Cortex of kidney (tissue), 1 donor: ENCODE data around the gene B3GNT4.
"Not testable (repeated sequence)": the region's sequence is repeated elsewhere in the genome, so short reads cannot be mapped to it uniquely, and the experiment has no call there.

Source experiments
- DNase-seq: peaks from one replicate; lab custom pipeline; 2025; lab: John Stamatoyannopoulos, UW

Gene B3GNT4

DNA sequence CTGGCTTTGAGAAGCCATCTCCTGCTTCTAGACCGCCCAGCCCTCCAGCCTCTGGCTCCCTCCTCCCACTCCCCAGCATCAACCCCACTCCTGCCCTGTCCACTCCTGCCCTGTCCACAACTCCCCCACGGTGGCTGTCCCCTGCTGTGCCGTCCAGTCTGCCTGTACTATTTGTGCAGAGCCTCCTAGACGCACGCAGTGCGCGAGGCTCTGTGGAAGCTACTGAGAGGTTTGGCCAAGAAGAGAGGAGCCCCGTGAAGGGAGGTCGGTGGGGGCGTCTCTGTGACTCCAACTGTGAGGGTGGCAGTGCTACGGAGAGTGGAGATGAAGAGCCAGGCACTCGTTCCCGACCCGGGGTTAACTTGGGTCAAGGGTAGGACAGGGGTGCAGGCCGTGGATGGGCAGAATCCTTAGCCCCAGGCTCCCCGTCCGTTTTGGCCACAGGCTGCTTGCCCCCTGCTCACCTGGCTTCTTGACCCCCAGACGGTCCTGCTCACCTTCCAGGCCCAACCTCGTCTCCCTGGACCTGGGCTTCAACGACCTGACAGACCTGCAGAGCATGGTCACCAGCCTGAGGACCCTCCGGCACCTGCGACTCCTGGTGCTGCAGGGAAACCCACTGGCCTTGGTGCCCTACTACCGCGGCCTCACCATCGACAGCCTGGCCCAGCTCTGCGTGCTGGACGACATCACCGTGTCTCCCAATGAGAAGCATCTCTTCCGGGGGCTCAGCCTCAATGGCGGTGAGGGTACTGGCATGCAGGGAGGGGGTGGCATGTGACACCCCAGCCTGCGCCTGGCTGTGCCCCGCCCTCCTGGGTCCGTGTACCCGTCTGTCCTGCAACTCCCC, 13.7 kb upstream of the B3GNT4 start:
- DNase-seq: no peak

DNA sequence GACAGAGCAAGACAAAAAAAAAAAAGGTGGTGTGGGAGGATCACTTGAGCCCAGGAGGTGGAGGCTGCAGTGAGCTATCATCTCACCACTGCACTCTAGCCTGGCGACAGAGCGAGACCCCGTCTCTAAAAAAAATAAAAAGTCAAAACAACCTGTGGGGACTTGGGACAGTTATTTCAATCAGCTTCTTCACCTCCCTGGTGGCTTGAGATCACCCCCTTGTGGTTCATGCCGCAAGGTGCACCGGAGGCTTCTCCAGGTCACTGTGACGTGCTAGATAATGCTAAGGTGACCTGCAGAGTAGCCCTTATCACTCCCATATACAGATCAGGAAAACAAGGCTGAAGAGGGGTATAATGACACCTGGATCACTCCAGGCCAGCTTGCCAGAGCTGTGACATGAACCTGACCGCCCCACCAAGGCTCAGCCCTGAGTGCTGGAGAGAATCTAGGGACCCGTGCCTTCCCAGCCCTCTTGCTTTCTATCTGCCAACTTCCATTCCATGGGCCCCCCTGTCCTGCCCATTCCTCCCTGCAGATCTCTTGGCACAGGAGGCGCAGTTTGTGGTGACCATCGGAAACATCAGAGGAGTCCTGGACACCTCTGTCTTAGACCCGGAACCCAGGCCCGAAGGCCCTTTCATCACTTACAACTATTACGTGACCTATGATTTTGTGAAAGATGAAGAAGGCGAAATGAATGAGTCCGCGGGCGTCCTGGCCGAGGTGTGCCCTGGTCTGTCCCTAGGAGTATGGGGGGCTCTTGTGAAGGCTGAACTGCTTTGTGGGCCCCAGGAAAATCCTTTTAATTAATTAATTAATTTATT, 12.5 kb upstream of the B3GNT4 start:
- DNase-seq: no peak

DNA sequence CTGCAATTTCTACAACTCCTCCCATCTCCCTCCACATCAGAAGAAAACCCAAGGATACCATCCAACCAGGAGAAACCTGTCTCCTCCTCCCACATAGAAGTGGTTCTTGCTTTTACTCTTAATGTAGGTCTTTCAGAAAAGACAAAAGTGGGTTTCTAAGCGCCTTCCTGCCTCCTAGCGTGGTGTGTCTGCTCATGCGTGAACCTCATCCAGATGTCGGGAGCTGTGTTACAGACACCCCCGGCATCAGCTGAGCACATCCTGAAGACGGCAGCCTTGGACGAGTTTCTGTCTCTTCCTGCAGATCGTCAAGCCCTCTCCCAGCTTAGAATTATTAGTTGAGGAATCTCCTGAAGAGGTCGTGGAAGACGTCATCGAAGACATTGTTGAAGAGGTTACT, 11.1 kb upstream of the B3GNT4 start:
- no peak for DNase-seq

DNA sequence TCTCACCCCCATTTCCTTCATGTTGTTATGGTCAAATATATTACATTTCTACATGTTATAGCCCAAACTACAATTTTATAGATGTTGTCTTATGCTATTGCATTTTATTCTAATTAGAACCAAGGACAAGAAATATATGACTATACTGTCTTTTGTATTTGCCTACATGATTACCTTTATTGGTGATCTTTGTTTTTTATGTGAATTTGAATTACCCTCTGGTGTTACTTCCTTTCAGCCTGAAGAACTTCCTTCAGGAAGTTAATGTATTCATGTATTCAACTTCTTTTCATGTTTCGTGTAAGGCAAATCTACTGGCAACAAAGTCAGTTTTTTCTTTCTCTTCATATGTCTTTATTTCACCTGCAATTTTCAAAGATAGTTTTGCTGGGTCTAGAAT, 8.7 kb upstream of the B3GNT4 start:
- no peak for DNase-seq

DNA sequence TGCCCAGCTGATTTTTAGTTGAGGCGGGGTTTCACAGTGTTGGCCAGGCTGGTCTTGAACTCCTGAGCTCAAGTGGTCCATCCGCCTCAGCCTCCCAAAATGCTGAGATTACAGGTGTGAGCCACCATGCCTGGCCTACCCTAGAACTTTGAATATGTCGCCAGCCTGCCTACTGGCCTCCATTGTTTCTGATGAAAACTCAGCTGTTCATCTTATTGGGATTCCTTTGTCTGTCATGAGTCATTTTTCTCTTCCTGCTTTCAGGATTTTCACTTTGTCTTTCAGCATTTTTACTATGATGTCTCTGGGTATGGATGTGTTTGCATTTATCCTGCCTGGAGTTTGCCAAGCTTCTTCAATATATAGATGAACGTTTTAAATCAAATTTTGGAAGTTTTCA, 8.1 kb upstream of the B3GNT4 start:
- no peak for DNase-seq

DNA sequence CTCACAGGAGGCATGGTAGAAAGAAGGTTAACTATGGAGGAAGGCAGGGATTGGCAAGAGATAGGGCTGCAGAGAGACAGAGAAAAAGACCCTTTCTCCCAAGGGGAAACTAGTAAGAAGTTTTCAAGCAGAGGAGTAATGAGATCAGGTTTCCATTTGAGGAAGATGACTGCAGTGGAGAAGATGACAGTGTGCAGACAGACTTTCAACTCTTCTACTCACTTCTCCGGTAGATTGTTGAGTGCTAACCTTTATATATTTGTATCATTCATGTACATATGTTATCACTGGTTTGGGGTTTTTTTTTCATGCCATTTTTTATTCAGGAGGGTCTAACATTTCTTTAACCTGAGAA, 5.9 kb upstream of the B3GNT4 start:
- no peak for DNase-seq

DNA sequence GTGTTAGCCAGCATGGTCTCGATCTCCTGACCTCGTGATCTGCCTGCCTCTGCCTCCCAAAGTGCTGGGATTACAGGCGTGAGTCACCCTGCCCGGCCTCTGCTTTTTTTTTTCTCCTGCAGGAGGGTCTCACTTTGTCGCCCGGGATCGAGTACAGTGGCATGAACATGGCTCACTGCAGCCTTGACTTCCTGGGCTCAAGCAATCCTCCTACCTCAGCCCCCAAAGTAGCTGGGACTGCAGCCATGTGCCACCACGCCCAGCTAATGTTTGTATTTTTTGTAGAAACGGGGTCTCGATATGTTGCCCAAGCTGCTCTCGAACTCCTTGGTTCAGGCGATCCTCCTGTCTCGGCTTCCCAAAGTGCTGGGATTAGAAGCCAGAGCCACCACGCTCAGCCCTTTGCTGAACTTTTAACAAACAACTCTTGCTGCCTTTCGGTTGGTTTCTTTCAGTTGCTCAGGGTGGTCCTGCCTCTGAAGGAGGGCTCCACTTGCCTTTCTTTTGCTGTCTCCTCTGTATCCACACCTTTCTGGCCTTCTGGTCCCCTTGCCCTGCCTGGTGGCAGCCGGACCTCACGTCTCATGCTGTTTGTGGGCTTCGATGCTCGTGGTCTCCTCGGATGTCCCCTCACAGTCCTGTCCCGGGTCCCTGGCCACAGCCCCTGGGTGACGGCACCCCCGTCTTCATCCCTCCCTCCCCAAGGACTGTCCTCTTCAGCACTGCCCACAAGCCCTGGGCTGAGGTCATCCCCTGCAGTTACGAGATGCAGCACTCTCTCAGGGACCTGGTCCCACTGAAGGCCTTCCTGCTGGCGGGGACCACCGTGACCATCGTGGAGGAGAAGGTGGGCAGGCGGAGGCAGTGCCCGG, 3.8 kb upstream of the B3GNT4 start:
- no peak for DNase-seq

DNA sequence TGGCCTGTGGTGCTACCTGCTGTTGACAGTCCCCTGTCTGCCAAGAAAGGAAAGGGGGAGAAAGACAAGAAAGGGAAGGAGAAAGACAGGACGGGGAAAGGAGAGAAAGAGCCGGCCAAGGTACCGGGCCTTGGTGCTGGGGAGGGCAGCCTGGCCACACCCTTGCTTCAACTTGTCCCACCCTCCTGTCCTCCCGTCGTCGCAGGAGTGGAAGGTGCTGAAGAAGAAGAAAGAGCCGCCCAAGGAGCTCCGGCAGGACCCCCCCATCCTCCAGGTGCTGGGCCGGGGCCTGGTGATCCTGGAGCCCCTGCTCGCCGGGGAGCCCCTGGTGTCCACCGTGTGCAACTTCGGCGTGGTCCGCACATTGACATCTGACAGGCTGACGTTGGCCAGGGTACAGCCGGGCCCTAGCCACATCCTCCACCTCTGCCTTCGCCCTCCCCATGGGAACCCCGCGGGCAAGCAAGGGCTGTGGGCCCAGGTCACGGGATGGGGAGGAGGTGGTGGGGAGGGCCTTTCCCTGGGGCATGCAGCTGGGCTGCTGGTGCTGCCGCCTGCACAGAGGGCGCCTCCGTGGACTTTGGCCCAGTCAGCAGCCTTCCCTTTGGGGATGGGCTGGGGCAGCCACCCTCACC, 2.9 kb upstream of the B3GNT4 start:
- no peak for DNase-seq

DNA sequence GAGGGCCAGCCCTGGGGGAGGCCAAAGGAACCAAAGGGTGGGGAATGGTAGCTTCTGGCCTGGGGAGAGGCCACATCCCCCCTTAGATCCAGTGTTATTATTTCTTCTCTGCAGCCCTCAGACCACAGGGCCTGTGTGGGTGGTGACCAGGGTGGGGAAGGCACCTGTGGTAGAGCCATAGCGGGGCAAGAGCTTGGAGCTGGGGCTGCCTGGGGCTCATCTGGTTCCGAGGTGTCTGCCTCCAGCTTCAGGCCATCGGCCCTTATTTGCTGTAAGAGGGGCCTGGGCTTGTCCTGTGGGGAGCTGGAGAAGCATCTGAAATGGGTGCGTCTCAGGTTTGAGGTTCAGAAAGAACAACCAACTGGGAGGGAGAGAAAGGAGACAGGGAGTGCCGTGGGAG, 2.1 kb upstream of the B3GNT4 start:
- no peak for DNase-seq

DNA sequence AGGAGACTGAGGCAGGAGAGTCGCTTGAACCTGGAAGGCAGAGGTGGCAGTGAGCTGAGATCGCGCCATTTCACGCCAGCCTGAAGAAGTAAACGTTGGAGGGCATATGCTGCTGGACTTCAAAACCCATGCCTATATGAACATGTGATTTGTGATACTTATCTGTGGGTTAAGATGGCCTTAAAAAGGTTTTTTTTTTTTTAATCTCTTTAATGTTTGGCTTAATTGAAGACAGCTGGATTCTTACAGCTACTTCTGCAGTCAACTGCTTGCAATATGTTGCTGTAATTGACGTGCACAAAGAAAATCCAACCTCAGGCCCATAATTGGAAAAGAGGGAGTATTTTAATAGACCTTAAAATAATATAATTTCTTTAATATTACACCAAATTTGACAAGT, 1.5 kb upstream of the B3GNT4 start:
- no peak for DNase-seq

DNA sequence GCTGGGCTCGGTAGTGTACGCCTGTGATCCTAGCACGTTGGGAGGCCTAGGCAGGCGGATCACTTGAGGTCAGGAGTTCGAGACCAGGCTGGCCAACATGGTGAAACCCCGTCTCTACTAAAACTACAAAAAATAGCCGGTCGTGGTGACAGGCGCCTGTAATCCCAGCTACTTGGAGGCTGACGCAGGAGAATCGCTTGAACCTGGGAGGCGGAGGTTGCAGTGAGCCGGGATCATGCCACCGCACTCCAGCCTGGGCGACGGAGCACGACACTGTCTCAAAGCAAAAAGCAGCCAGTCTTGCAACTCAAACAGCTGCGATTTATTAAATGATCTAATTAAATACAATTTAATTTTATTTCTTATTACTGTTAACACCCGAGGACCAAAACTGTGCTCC, 698 bp upstream of the B3GNT4 start:
- DNase-seq: not testable (repeated sequence)

DNA sequence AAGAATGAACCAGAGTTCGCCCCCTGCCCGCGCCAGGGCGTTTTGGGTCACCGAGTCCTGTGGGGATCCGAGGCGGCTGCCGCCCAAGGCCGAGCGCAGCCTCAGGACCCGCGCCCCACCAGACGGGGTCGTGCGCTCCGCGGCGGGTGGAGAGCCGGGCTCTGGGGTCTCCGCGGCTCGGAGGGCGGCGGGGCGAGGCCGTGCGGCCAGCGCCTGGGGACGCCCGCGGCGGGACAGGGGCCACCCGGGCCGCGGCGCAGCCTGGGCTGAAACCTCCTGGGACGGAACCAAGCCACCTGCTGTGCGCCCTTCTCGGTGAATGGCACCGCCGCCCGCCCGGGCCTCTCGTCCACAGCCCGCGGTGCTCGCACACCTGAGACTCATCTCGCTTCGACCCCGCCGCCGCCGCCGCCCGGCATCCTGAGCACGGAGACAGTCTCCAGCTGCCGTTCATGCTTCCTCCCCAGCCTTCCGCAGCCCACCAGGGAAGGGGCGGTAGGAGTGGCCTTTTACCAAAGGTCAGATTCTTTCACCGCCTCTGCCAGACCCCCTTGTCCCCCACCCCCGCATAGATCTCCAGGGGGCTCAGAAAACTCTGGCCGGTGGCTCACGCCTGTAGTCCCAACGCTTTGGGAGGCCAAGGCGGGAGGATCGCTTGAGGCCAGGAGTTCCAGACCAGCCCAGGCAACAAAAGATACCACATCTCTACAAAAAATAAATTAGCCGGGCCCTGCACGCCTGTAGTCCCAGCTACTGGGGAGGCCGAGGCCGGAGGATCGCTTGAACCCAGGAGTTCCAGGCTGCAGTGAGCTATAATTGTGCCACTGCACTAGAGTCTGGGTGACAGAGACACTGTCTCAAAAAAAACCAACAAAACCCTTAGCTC, 901 bp downstream of the B3GNT4 start:
- no peak for DNase-seq

DNA sequence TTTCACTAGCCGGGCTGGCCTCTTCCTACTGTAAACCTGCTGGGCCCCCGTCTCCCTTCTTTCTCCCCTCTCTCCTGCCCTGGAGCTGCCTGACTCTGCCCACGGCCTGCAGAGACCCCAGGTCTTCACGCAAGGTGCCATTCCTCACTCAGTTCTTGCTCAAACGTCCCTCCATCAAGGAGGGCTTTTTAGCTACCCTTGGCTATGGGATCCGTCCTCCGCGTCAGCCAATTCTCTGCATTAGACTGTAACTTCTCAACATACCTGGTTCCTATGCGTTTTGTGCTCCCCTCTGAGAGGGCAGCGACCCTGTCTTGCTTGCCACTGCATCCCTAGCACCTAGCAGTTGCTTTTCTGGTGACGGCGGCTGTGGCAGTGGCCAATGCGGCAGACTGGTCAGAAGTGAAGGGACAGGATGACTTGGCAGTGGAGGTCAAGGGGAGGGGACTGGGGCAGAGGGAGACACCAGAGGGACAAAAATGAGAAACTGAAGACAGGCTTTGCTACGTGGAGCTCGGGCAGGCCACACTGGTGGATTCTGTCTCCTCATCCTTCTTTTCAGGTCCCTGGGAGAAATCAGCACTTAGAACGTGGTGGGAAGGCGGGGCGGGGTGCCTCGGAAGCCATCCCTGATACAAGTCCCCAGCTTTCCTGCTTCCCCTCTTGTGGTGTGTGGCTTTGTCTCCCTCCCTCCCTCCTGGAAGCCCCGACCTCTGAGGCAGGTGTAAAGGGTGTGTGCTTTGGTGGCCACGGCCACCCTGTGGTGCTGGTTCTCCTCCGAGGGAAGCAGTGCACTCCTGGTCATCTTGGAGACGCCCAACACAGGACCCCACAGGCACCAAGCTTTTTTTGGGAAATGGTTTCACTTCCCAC, 1.8 kb downstream of the B3GNT4 start:
- no peak for DNase-seq

DNA sequence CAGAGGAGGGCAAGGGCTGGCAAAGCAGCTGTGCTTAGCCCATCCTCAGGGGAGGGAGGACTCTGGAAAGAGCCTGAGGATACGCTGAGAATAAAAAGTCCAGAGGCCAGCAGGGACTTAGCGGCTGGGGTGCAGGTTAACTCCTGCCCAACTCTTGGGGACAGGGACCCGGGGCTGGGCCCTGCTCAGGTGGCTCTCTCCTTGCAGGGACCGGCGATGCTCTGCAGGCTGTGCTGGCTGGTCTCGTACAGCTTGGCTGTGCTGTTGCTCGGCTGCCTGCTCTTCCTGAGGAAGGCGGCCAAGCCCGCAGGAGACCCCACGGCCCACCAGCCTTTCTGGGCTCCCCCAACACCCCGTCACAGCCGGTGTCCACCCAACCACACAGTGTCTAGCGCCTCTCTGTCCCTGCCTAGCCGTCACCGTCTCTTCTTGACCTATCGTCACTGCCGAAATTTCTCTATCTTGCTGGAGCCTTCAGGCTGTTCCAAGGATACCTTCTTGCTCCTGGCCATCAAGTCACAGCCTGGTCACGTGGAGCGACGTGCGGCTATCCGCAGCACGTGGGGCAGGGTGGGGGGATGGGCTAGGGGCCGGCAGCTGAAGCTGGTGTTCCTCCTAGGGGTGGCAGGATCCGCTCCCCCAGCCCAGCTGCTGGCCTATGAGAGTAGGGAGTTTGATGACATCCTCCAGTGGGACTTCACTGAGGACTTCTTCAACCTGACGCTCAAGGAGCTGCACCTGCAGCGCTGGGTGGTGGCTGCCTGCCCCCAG, 2.8 kb downstream of the B3GNT4 start:
- DNase-seq: no peak

DNA sequence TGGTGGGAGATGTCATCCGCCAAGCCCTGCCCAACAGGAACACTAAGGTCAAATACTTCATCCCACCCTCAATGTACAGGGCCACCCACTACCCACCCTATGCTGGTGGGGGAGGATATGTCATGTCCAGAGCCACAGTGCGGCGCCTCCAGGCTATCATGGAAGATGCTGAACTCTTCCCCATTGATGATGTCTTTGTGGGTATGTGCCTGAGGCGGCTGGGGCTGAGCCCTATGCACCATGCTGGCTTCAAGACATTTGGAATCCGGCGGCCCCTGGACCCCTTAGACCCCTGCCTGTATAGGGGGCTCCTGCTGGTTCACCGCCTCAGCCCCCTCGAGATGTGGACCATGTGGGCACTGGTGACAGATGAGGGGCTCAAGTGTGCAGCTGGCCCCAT, 3.5 kb downstream of the B3GNT4 start:
- no peak for DNase-seq

DNA sequence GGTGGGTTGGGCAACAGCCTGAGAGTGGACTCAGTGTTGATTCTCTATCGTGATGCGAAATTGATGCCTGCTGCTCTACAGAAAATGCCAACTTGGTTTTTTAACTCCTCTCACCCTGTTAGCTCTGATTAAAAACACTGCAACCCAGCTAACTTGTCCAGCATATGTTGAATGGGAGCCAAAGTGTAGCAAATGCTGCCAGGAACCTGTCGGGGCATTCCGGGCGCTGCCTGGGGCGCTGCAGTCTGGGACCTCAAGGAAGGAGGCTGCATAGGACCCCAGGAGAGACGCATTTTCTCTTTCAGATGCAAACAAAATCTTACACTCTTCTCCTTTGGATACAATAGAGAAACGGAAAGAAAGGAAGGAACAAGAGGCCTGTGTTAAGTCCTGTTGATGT, 3.9 kb downstream of the B3GNT4 start:
- no peak for DNase-seq

DNA sequence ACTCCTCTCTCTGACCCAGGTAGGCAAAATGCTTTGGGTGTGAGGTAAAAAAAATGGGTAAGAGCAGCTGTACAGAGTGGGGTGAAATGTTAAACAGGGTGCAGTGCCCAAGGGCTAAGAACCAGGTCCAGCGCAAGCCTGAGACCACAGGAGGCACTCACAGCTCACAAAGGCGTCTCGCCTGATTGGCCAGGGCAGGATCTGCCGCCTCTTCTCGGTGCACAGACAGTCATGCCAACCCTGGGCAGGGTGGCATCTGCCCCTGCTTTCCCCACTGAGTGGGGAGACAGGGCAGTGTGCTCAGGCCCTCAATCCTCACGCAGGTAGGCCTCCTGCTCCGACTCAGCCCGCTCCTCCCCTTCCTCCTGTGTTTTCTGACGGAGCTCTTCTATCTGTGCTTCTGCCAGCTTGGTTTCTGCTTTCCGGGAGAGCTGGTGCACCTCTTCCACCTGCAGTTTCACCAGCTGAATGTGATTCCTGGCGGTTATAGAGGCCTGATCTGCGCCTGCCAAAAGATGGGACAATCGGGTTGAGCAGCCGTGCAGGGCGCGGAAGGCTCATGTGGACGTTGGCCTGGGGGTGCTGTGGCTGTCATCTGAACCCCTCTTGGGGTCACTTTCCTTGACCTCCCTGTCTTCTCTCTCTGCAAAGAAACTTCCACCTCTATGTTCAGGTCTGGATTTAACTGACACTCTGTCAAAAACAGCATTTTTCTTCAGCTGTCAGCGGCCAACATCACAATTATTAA, 4.7 kb downstream of the B3GNT4 start:
- no peak for DNase-seq

DNA sequence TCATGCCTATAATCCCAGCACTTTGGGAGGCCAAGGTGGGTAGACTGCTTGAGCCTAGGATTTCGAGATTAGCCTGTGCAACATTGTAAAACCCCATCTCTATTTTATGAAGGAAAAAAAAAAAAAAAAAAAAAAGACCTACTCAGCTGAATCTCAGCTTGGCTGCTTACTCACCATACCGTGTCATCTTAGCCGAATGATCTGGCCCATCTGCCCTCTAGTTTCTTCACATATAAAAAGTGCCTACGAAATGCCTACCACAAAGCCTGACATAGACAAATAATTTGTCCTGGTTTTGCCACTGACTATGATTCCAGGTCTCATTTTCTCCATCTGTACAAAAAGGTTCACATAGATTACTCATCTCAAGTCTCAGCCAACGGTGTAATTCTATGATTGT, 12.3 kb downstream of the B3GNT4 start:
- DNase-seq: no peak
